ENCODE data around the gene VMO1. TPM values are rescaled to one million over a fixed set of nuclear protein-coding genes. Genes with fewer than 3 reads are reported as not detected.

Gene VMO1
- total RNA-seq, 4 donors from 2014 or later = 1.4 to 7.2 (median 3.8) TPM; not detected in 1

- Histone ChIP-seq H3K9me3 (no peaks in the 10 kb centered on the region), H3K36me3 (no peaks in the 10 kb centered on the region), H3K4me3 (peak within 1 kb of the TSS; percentile 71 to 85 (median 80)), H3K27me3 (peaks cover 17 to 42% (median 36%) of the 10 kb centered on the region in 3 donors), H3K27ac (peak within 1 kb of the TSS in 1 of 4 donors; percentile 19), H3K4me1 (peaks cover 4 to 15% of the 10 kb centered on the region in 2 donors)
- in situ Hi-C loops (cut with MboI; ENCODE audit: low sequenced_read_pairs in 4 of 4) = loop anchor here in 1 of 4 donors (10.0 kb wide), 1 partner anchor 45 kb away; the partner anchor contains the start of genes GLTPD2 and VMO1
- ATAC-seq (peak; percentile 51 to 53), DNase-seq (peak in 1 of 2 donors; percentile 19)
- intact Hi-C loops (cut with DNase I; ENCODE audit: low total_unique reads) = no loop called here
- TF ChIP-seq POLR2A (IDR thresholded peaks at IDR 0.05) (peak; percentile 10 to 22), CTCF (IDR thresholded peaks at IDR 0.05 in 4 of 5, conservative IDR thresholded peaks at IDR 0.05 in 1 of 5) (no peak)
Measured at GRCh38 chr17:4739122-4740024, 46.8 kb downstream of the VMO1 start, which contains the start of the genes CXCL16 and ZMYND15. Gene CXCL16 (minus strand): TSS chr17:4739928. CDS start chr17:4739339, 589 bp downstream. Gene ZMYND15 (plus strand): TSS chr17:4739833. CDS start chr17:4740549, 716 bp downstream.

- intact Hi-C loops (cut with DNase I; ENCODE audit: low total_unique reads) = no loop called here
- ATAC-seq = no peak
Measured at GRCh38 chr17:4738136-4739121, 47.7 kb downstream of the VMO1 start.

GRCh38 chr17:4735876-4736651 is 50.1 kb downstream of the VMO1 start:
- in situ Hi-C loops (cut with MboI; ENCODE audit: low sequenced_read_pairs in 4 of 4) (loop anchor here in 1 of 4 donors (10.0 kb wide), 1 partner anchor 49 kb away; the partner anchor contains the start of genes GLTPD2 and VMO1), intact Hi-C loops (cut with DNase I; ENCODE audit: low total_unique reads) (no loop called here)
- H3K36me3 ChIP-seq = peaks cover 0 to 9% of the 10 kb centered on the region in 2 donors
- TF ChIP-seq CTCF (IDR thresholded peaks at IDR 0.05 in 4 of 5, conservative IDR thresholded peaks at IDR 0.05 in 1 of 5) (no peak), POLR2A (IDR thresholded peaks at IDR 0.05) (no peak)
- ATAC-seq (no peak), DNase-seq (peak in 1 of 2 donors; percentile 37)
- no peak overlapping the region for H3K27ac ChIP-seq
- peaks cover 12 to 32% (median 26%) of the 10 kb centered on the region in 3 donors for H3K27me3 ChIP-seq
- H3K9me3 ChIP-seq = no peaks in the 10 kb centered on the region
- H3K4me3 ChIP-seq = no peak overlapping the region
- H3K4me1 ChIP-seq = peaks cover 4 to 21% of the 10 kb centered on the region in 2 donors

More at GRCh38 chr17:4738136-4739121, 47.7 kb downstream of the VMO1 start:
- in situ Hi-C loops (cut with MboI; ENCODE audit: low sequenced_read_pairs in 4 of 4) = loop anchor here in 1 of 4 donors (10.0 kb wide), 1 partner anchor 46 kb away; the partner anchor contains the start of genes GLTPD2 and VMO1
- Histone ChIP-seq H3K27me3 (peaks cover 12 to 34% (median 26%) of the 10 kb centered on the region in 3 donors), H3K27ac (no peak overlapping the region), H3K4me1 (peaks cover 4 to 15% of the 10 kb centered on the region in 2 donors), H3K36me3 (peaks cover 0 to 1% of the 10 kb centered on the region in 2 donors), H3K4me3 (peak overlapping the region; percentile 71 to 85 (median 80)), H3K9me3 (no peaks in the 10 kb centered on the region)
- DNase-seq = no peak
- no peak for TF ChIP-seq CTCF (IDR thresholded peaks at IDR 0.05 in 4 of 5, conservative IDR thresholded peaks at IDR 0.05 in 1 of 5)
- TF ChIP-seq POLR2A (IDR thresholded peaks at IDR 0.05) = no peak

Other genes starting within 250 kb of the VMO1 start
- gene MYBBP1A, start 231.0 kb downstream of the VMO1 start, total RNA-seq = 10 to 100 TPM; 42.5 to 60.2 (median 48.9) TPM
- under 1 TPM in 1 of 4 donors, not detected in 3; 0.63 TPM for gene GGT6, start 225.8 kb downstream of the VMO1 start, total RNA-seq
- 100 to 1,000 TPM; 110 to 588 (median 420) TPM for gene SMTNL2, start 201.8 kb downstream of the VMO1 start, total RNA-seq
- not detected for gene ALOX15, start 144.7 kb downstream of the VMO1 start, total RNA-seq
- 10 to 100 TPM; 31.5 to 46.8 (median 35.6) TPM for gene PELP1, start 82.2 kb downstream of the VMO1 start, total RNA-seq
- gene ARRB2, start 75.7 kb downstream of the VMO1 start, total RNA-seq = 10 to 100 TPM in 1 of 4 donors, 1 to 10 TPM in 3; 5.5 to 11.8 (median 7.8) TPM
- gene MED11, start 54.9 kb downstream of the VMO1 start, total RNA-seq = 10 to 100 TPM; 29.4 to 58.5 (median 44.8) TPM
- gene ZMYND15, start 46.5 kb downstream of the VMO1 start, total RNA-seq = not detected
- 1 to 10 TPM; 1.2 to 2.1 (median 1.4) TPM for gene CXCL16, start 46.4 kb downstream of the VMO1 start, total RNA-seq
- gene TM4SF5, start 14.5 kb downstream of the VMO1 start, total RNA-seq = under 1 TPM in 1 of 4 donors, not detected in 3; 0.64 TPM
- under 1 TPM in 1 of 4 donors, not detected in 3; 0.53 TPM for gene GLTPD2, start 2.6 kb upstream of the VMO1 start, total RNA-seq
- 100 to 1,000 TPM; 365 to 662 (median 479) TPM for gene PSMB6, start 9.8 kb upstream of the VMO1 start, total RNA-seq
- gene PLD2, start 20.8 kb upstream of the VMO1 start, total RNA-seq = 1 to 10 TPM; 2.8 to 5.8 (median 4.2) TPM
- 10 to 100 TPM; 11.7 to 20.2 (median 15.3) TPM for gene MINK1, start 47.0 kb upstream of the VMO1 start, total RNA-seq
- under 1 TPM in 2 of 4 donors, not detected in 2; 0.10 to 0.33 TPM for gene C17orf107, start 113.2 kb upstream of the VMO1 start, total RNA-seq
- 1 to 10 TPM in 1 of 4 donors, under 1 TPM in 2, not detected in 1; 0.33 to 1.9 (median 0.52) TPM for gene CHRNE, start 116.7 kb upstream of the VMO1 start, total RNA-seq
- not detected for gene GP1BA, start 145.9 kb upstream of the VMO1 start, total RNA-seq
- gene SLC25A11, start 153.7 kb upstream of the VMO1 start, total RNA-seq = 100 to 1,000 TPM in 2 of 4 donors, 10 to 100 TPM in 2; 52.6 to 106 (median 81.7) TPM
- 10 to 100 TPM; 51.2 to 99.5 (median 75.2) TPM for gene RNF167, start 153.9 kb upstream of the VMO1 start, total RNA-seq
- 100 to 1,000 TPM; 304 to 750 (median 599) TPM for gene PFN1, start 162.2 kb upstream of the VMO1 start, total RNA-seq
- 1,000 to 10,000 TPM; 1,434 to 5,473 (median 3,204) TPM for gene ENO3, start 164.8 kb upstream of the VMO1 start, total RNA-seq
- gene SPAG7, start 181.5 kb upstream of the VMO1 start, total RNA-seq = 100 to 1,000 TPM in 1 of 4 donors, 10 to 100 TPM in 3; 78.6 to 114 (median 91.0) TPM
- 10 to 100 TPM; 19.1 to 46.4 (median 36.4) TPM for gene CAMTA2, start 201.3 kb upstream of the VMO1 start, total RNA-seq
- 1 to 10 TPM; 1.9 to 5.7 (median 4.3) TPM for gene INCA1, start 211.2 kb upstream of the VMO1 start, total RNA-seq
- 100 to 1,000 TPM; 327 to 543 (median 393) TPM for gene KIF1C, start 211.6 kb upstream of the VMO1 start, total RNA-seq
- gene SLC52A1, start 249.1 kb upstream of the VMO1 start, total RNA-seq = not detected